MM.1S (cell line): ENCODE data around the gene CD300LB.

ENCODE experiments used
- EZH2 ChIP-seq: fragments of 300-600 bp; sonication (generic); optimal IDR thresholded peaks from 2 replicates; pipeline ENCODE3; 2017; ENCODE audit warnings: low read depth, mild to moderate bottlenecking, antibody characterized with exemption, low read length, mixed read lengths
- EZH2phosphoT487 ChIP-seq: fragments of 300-600 bp; sonication (generic); IDR thresholded peaks from 2 replicates; pipeline ENCODE4 v1.6.1; 2018; ENCODE audit warnings: antibody characterized with exemption, low read length
- TF ChIP-seq, protein P1 (sequence below): fragments of 300-600 bp; sonication (generic); IDR thresholded peaks from 2 replicates; pipeline ENCODE4 v1.5.1; 2016; ENCODE audit warnings: antibody characterized with exemption, low read length, mixed read lengths

DNA sequence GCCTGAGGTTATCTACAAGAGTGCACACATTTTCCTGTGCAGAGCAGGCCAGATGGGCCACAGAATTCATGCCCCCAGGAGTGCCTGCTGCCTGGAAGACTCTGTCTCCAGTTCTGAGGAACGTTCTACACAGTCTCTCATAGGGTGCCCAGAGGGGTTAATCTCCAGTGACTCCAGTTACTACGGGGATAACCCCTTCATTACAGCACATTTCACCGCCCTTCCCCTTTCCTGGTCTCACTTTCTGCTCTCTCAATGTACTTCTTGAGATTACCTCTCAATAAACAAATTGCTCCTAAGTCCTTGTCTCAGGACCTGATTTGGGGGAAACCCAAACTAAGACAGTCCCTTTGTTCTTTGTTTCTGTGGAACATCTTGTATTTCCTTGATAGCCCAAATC lies 30.3 kb upstream of the CD300LB start:
- TF ChIP-seq EZH2phosphoT487 (no peak), EZH2 (no peak)
- TF ChIP-seq, protein P1, sequence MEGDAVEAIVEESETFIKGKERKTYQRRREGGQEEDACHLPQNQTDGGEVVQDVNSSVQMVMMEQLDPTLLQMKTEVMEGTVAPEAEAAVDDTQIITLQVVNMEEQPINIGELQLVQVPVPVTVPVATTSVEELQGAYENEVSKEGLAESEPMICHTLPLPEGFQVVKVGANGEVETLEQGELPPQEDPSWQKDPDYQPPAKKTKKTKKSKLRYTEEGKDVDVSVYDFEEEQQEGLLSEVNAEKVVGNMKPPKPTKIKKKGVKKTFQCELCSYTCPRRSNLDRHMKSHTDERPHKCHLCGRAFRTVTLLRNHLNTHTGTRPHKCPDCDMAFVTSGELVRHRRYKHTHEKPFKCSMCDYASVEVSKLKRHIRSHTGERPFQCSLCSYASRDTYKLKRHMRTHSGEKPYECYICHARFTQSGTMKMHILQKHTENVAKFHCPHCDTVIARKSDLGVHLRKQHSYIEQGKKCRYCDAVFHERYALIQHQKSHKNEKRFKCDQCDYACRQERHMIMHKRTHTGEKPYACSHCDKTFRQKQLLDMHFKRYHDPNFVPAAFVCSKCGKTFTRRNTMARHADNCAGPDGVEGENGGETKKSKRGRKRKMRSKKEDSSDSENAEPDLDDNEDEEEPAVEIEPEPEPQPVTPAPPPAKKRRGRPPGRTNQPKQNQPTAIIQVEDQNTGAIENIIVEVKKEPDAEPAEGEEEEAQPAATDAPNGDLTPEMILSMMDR, result no peak
